GM12892 (cell line): ENCODE data around the gene RAD23A.

ENCODE experiments used
- DNase-seq: peaks from one replicate; pipeline ENCODE4 v3.0.0; 2011; ENCODE audit not compliant: insufficient read length
- FAIRE-seq: peaks from 2 replicates; lab custom pipeline; 2011; peaks lifted over from hg19 to GRCh38; lab: Jason Lieb, UNC
- POLR2A ChIP-seq: IDR thresholded peaks from 2 replicates; pipeline ENCODE4 v1.6.1; 2011; ENCODE audit warnings: low read depth, low read length, control low read depth
- POLR2AphosphoS5 ChIP-seq: IDR thresholded peaks from 2 replicates; pipeline ENCODE4 v1.6.1; 2011; ENCODE audit warnings: low read depth, low read length, control low read depth
- TAF1 ChIP-seq: IDR thresholded peaks from 2 replicates; pipeline ENCODE4 v1.6.1; 2011; ENCODE audit warnings: low read depth, mild to moderate bottlenecking, control low read depth, low read length, borderline replicate concordance

Gene RAD23A

DNA sequence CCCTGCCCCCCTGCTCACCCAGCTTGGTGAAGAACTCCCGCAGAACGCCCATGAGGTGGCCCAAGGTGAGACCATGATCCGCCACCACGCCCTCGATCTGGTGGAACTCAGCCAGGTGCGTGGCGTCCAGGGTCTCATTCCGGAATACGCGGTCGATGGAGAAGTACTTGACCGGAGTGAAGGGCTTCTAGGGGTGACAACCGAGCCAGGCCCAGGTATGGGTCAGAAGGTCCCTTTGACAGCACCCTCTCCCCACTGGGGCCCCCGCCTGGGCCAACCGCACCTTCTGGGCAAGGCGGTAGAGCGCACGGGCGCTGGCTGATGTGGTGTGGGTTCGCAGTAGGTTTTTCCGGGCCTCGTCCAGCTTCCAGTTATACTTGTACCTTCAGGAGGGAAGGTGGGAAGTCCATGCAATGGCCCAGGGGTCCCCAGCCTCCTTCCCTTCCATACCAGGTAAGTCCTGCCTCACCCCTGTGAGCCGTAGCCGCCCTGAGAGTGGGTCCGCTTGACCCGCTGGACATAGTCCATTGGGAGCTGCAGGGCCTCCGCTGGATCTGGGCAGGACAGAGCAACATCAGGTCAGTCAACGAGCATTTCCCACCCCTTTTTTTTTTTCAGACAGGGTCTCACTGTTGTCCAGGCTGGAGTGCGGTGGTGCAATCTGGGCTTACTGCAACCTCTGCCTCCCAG, 20.9 kb upstream of the RAD23A start:
- FAIRE-seq (no peak), DNase-seq (no peak)
- TF ChIP-seq POLR2AphosphoS5 = no peak
- TF ChIP-seq TAF1 = no peak
- no peak for TF ChIP-seq POLR2A

DNA sequence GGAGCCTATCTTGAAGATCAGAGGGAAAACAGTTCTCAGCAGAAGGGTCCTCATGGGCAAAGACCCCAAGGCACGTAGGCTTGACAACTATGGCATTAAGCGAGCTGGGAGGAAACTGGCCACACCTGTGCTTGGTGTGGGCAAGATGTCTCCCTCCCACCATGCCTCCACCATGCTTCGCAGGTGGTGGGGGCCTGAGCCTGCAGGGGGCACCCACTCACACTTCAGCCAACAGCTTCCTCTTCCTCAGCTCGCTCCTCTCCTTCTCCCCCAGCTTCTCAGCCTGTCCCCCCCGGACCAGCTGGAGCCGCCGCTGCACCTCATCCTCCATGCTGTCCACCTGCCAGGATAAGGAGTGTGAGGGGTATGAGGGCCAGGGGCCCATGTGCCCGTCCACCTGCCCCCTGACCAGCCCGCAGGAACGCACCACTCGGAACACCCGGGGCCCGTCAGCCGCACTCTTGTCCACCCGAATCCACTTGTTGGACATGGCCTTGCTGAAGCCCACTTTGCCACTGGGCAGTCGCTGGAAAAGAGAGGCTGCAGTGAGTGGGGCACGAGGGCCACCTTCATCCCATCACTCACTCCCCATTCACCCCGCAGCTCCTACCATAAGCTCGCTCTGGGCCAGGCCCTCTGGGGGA, 15.5 kb upstream of the RAD23A start:
- no peak for FAIRE-seq

DNA sequence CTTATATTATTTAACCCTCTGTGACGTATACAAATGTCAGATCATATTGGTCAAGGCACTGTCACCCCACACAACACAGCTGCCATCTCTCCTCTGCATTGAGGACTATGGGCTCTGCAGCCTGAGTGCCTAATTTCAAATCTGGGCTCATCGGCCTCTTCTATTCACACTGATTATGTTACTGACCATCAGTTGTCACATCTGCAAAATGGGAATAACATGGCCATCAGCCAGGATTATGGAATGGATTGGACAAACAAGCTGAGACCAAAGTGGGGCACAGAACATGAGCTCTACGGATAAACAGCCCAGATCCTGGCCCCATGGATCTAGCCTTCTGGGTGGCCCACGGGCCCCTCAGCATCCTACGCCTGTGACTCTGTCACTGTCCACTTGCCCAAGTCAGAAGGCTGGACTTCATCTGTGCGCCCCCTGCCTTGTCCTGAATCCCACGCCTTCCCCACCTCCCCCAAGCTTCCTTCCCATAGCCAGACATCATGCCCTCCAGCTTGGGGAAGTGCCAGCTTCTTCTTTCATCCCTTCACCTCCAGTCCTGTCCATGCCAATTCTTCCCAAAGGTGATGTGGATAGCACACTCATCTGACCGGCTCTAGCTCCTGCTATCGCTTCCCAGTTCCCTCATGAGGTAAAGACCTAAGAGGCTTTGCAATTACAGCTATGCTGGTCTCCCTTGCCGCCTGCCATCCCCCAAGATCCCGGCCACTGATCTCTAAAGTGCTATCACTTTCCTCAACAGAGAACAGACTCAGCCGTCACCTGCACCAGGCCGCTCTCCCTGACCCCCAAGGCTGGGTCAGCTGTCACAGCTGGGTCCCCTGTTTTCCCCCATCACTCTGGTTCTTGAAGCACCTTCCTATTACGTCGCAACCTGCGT, 13.0 kb upstream of the RAD23A start:
- TF ChIP-seq POLR2AphosphoS5 = no peak
- no peak for TF ChIP-seq POLR2A
- no peak for TF ChIP-seq TAF1
- no peak for DNase-seq
- FAIRE-seq = no peak

More for the DNA sequence above, 15.5 kb upstream of the RAD23A start:
- TF ChIP-seq POLR2A (no peak), POLR2AphosphoS5 (0 out of 2 replicates have a peak, but pooled peaks have one; percentile 9), TAF1 (no peak)
- DNase-seq = no peak

DNA sequence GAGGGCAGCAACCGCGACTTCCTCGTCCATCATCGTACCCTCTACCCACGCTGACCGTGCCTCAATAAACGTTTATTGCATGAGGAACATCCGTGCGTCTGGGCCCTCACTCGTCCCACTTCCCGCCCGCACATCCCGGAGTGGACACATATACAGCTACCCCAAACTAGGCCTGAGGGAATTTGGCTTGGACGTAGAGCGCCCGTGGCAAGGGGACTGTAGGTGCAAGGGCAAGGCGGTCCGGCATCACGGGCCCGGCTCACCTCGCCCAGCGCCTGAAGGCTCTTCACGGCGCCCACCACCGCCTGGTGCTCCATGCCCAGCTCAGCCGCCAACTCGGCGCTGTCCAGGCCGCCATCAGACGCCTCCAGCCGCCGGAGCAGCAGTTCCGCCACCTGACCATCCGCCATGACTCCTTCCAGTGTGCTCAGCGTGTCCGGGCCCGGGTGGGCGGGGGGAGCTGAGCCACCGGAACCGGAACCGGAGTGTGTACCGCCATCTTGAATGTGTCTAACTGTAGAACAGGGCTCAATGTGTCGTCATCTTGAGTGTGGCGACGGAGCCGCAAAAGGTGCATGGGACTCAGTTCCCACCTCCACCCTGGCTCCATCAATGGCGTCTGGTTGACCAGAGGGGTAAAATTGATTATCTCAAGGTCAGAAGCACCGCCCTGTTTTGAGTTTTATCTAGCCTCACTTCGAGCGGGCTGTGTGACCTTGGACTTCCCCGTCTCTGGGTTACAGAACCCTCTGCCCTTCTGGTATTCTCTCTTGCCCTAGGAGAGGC, 12.2 kb upstream of the RAD23A start, which contains the start of gene FARSA:
Gene FARSA (minus strand): TSS at position 425 of the 786 bp plus-strand sequence. CDS start 15 bp downstream, at position 410.
- TF ChIP-seq POLR2A = peak; percentile 96
- peak; percentile 96 for TF ChIP-seq POLR2AphosphoS5
- peak; percentile 93 for TF ChIP-seq TAF1
- FAIRE-seq = peak; percentile 96
- DNase-seq = peak; percentile 91

DNA sequence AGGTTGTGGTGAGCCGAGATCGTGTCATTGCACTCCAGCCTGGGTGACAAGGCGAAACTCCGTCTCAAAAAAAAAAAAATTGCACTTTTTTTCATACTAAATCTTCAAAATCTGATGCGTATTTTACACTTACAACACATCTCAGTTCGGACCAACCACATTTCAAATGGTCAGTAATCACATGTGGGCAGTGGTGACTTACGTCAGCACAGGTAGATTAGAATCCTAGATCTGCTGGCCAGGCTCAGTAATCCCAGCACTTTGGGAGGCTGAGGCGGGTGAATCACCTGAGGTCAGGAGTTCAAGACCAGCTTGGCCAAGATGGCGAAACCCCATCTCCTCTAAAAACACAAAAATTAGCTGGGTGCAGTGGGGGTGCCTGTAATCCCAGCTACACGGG, 10.6 kb upstream of the RAD23A start:
- no peak for FAIRE-seq
- TF ChIP-seq POLR2AphosphoS5 (no peak), POLR2A (no peak), TAF1 (no peak)
- DNase-seq = no peak

DNA sequence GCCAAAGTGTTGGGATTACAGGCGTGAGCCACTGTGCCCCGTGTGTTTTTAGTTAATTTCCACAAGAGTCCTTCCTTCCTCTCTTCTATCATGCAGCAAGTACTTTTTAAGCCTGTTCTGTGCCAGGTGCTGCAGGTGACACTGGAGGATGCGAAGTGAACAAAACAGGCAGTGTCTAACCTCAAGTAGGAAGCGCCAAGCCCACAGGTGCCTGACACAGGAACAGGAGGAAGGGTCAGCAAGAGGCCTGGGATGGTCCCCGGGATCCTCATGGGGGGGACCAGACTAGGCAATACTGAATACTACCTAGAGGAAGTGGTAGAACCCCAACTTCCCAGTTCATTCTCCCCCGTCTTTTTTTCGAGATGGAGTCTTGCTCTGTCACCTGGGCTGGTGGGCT, 9.1 kb upstream of the RAD23A start:
- TF ChIP-seq TAF1 (no peak), POLR2AphosphoS5 (no peak), POLR2A (no peak)
- FAIRE-seq = no peak

DNA sequence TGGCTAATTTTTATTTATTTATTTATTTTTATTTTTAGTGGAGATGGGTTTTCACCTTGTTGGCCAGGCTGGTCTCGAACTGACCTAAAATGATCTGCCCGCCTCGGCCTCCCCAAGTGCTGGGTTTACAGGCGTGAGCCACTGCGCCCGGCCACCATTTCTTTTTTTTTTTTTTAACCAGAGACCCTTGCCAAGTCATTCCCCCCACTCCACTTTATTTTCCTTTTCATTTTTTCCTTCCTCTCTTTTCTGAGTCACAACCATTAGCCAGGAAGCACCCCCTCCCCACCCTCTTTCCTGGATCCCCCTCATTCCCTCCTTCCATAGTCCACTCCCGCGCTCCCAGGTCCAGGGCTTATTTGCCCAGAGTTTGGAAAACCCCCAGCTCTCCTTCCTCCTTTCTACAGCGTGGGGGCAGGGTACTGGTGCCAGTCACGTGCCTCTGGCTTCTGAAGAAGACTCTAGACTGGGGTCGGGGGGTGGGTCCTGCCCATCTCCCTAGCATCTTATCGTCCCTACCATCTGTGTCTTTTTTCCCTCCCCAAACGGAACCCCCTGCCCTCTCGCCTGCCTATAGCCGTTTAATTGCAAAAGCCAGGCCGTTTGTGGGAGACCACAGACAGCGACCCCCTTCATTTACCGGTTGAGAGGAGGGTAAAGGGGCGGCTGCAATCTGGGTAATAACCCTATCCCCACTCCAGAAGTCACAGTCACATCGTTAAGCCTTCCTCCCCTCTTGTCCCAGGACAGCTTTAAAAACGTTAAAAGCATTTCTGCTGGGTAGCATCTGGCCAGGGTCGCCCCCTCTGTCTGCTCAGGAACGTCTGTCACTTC, 8.4 kb upstream of the RAD23A start:
- peak; percentile 46 for FAIRE-seq
- TF ChIP-seq TAF1 (no peak), POLR2AphosphoS5 (no peak), POLR2A (no peak)
- DNase-seq = no peak

More for the DNA sequence above, 9.1 kb upstream of the RAD23A start:
- DNase-seq = no peak

DNA sequence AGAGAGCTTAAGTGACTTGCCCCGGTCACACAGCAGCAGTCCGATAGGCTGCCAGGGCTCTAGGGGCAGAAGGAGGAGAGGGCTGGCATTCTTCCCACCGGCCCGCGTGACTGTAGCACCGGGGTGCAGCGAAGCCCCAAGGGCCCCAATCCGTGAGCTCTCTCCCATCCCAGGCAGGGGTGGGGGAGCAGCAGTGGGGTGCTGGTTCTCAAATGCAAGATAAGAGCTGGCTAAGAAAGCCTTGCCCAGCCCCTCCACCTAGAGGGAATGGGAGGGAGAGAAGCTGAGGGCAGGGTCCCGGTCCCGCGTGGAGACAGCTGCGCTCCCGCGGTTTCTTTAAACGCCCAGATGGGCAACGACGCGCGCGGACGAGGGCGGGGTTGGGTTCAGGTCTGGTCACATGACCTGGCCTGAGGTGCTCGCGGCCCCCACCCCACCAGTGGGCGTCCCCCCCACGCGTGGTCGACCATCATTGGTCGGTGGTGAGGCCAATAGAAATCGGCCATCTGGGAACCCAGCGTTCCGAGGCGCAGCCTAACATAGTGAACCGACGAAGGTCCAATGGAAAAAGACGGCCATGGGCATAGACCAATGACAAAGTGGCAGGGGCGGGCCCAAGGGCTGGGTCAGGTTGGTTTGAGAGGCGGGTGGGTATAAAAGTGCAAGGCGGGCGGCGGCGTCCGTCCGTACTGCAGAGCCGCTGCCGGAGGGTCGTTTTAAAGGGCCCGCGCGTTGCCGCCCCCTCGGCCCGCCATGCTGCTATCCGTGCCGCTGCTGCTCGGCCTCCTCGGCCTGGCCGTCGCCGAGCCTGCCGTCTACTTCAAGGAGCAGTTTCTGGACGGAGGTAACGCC, 7.5 kb upstream of the RAD23A start, which contains the start of gene CALR:
Gene CALR (plus strand): TSS at position 683 of the 852 bp plus-strand sequence. CDS start 71 bp downstream, at position 754.
- peak; percentile 84 for TF ChIP-seq TAF1
- peak; percentile 99 for TF ChIP-seq POLR2A
- TF ChIP-seq POLR2AphosphoS5 = peak; percentile 99
- DNase-seq = peak; percentile 96
- peak; percentile 97 for FAIRE-seq
